ENCODE data around the gene SSTR4. TPM values are rescaled to one million over a fixed set of nuclear protein-coding genes. Genes with fewer than 3 reads are reported as not detected.

SSTR4 gene
- total and polyA plus RNA-seq, 9 donors = 0.15 to 0.69 TPM; not detected in 7

DNA sequence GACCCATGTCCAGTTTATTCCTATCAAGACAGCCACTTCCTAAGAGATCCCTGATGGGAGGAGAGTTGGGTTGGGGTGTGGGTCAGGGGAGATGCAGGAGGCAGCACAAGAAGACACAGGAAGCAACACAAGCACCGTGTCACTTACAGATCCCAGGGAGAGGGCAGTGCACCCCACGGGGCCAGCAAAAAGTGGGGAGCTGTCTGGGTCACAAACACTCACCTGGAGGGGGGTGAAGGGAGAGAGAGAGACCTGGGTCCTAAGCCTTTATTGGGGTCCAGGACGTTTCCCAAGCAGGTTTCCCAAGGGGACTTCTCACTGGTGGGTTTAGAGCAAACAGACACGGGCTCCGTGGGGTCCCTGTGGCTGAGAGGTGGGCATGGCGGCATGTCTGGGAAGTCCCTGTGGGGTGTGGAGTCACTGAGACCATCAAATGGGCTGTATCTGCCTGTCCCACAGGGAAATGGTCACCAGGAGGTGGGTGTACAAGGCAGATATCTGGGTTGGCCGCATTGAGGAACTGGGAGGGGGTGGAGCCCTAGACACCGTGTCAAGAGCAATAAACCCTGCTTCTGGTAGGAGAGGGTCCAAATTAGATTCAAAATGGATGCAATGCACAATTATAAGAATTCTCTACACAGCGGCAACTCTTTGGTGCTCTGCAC lies 52.6 kb downstream of the SSTR4 start:
- Histone ChIP-seq H3K9me3 (no peaks in the 10 kb centered on the region), H3K4me3 (no peak overlapping the region), H3K27ac (peak overlapping the region in 1 of 2 donors; percentile 55), H3K36me3 (no peaks in the 10 kb centered on the region), H3K4me1 (ENCODE audit: insufficient read depth) (peaks cover 10% of the 10 kb centered on the region), H3K27me3 (no peaks in the 10 kb centered on the region)
- intact Hi-C loops (cut with DNase I) = no loop called here
- no peak for TF ChIP-seq POLR2A (IDR thresholded peaks at IDR 0.05)
- TF ChIP-seq, protein P1, sequence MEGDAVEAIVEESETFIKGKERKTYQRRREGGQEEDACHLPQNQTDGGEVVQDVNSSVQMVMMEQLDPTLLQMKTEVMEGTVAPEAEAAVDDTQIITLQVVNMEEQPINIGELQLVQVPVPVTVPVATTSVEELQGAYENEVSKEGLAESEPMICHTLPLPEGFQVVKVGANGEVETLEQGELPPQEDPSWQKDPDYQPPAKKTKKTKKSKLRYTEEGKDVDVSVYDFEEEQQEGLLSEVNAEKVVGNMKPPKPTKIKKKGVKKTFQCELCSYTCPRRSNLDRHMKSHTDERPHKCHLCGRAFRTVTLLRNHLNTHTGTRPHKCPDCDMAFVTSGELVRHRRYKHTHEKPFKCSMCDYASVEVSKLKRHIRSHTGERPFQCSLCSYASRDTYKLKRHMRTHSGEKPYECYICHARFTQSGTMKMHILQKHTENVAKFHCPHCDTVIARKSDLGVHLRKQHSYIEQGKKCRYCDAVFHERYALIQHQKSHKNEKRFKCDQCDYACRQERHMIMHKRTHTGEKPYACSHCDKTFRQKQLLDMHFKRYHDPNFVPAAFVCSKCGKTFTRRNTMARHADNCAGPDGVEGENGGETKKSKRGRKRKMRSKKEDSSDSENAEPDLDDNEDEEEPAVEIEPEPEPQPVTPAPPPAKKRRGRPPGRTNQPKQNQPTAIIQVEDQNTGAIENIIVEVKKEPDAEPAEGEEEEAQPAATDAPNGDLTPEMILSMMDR (IDR thresholded peaks at IDR 0.05) = no peak
- TF ChIP-seq EP300 (IDR thresholded peaks at IDR 0.05) = no peak
- DNase-seq = no peak
- WGBS, 3 donors = 87 to 91% (median 90%) methylated on average over 9 of the region's 9 CpGs

Other genes starting within 250 kb of the SSTR4 start
- 10 to 100 TPM in 3 of 7 donors, 1 to 10 TPM in 4; 2.5 to 29.3 (median 9.7) TPM for gene THBD, start 14.4 kb downstream of the SSTR4 start, total RNA-seq
- gene THBD, start 14.4 kb downstream of the SSTR4 start, polyA plus RNA-seq = 10 to 100 TPM in 1 of 2 donors, 1 to 10 TPM in 1; 7.3 to 24.0 TPM
- gene CD93, start 51.0 kb downstream of the SSTR4 start, total RNA-seq = 10 to 100 TPM in 5 of 7 donors, 1 to 10 TPM in 2; 7.0 to 30.8 (median 18.3) TPM
- gene CD93, start 51.0 kb downstream of the SSTR4 start, polyA plus RNA-seq = 10 to 100 TPM in 1 of 2 donors, 1 to 10 TPM in 1; 10.0 to 42.1 TPM

Measured in ovary (tissue), 9 donors.